CD4-positive, alpha-beta memory T cell (primary cell): Measurements from ENCODE around the gene FKBP5. TPM values are rescaled to one million over a fixed set of nuclear protein-coding genes. Genes with fewer than 3 reads are reported as not detected.
A peak's percentile ranks its signal among the peaks of the same experiment; 100 is the strongest.

ENCODE experiments used
- CTCF ChIA-PET: fragments of 350-600 bp; sonication (Branson Sonifier 250); formaldehyde crosslinking; loops from one replicate; lab custom pipeline; 2021; ENCODE audit warnings: inconsistent platforms; ENCODE audit not compliant: partially characterized antibody; lab: Charles Lee
- POLR2A ChIA-PET: fragments of 350-600 bp; sonication (Branson Sonifier 250); formaldehyde crosslinking; loops from one replicate; lab custom pipeline; 2021; ENCODE audit not compliant: partially characterized antibody; lab: Charles Lee
- DNase-seq, 5 donors: peaks; one replicate each; pipeline versions ENCODE4 v3.0.0 to v3.0.0-alpha.2; 2020 to 2022; ENCODE audit warnings: mixed read lengths in 1 of 5
- H3K27ac ChIP-seq: one replicate; pipeline ENCODE4 v1.7.0; 2013; ENCODE audit warnings: low read depth, low read length
- H3K27me3 ChIP-seq: 2 replicates; pipeline ENCODE4 v1.7.0; 2013; ENCODE audit warnings: mild to moderate bottlenecking, low read length, moderate library complexity; ENCODE audit not compliant: insufficient read depth
- H3K36me3 ChIP-seq: 2 replicates; pipeline ENCODE4 v1.7.0; 2013; ENCODE audit warnings: mild to moderate bottlenecking, low read length, moderate library complexity; ENCODE audit not compliant: insufficient read depth
- H3K4me1 ChIP-seq: 2 replicates; pipeline ENCODE4 v1.7.0; 2013; ENCODE audit warnings: mild to moderate bottlenecking, low read length, moderate library complexity; ENCODE audit not compliant: insufficient read depth
- H3K4me3 ChIP-seq, 2 donors: one replicate each; pipeline ENCODE4 v1.7.0; 2013; ENCODE audit warnings: low read length in 2 of 2, mild to moderate bottlenecking in 1 of 2
- H3K9me3 ChIP-seq, 2 donors: one replicate each; pipeline ENCODE4 v1.7.0; 2013; ENCODE audit warnings: low read length in 2 of 2, control low read depth in 1 of 2; ENCODE audit not compliant: control insufficient read depth in 1 of 2
- H3K27ac Mint-ChIP-seq, 7 donors: one replicate each; pipeline ENCODE4 v1.8.0; 2020 to 2021; ENCODE audit warnings: mixed read lengths in 7 of 7, mild to moderate bottlenecking in 6 of 7, inconsistent platforms in 3 of 7, moderate library complexity in 3 of 7
- H3K27me3 Mint-ChIP-seq, 2 donors: one replicate each; pipeline ENCODE4 v1.8.0; 2020 to 2021; ENCODE audit warnings: mixed read lengths in 2 of 2
- H3K36me3 Mint-ChIP-seq, 2 donors: one replicate each; pipeline ENCODE4 v1.8.0; 2020 to 2021; ENCODE audit warnings: mixed read lengths in 2 of 2, inconsistent platforms in 1 of 2, mild to moderate bottlenecking in 1 of 2
- H3K4me1 Mint-ChIP-seq, 4 donors: one replicate each; pipeline ENCODE4 v1.8.0; 2020 to 2021; ENCODE audit warnings: mixed read lengths in 4 of 4, mild to moderate bottlenecking in 1 of 4
- H3K4me3 Mint-ChIP-seq, 8 donors: one replicate each; pipeline ENCODE4 v1.8.0; 2020 to 2021; ENCODE audit warnings: mixed read lengths in 8 of 8, mild to moderate bottlenecking in 7 of 8, moderate library complexity in 6 of 8, inconsistent platforms in 3 of 8
- H3K9me3 Mint-ChIP-seq, 8 donors: one replicate each; pipeline ENCODE4 v1.8.0; 2020 to 2021; ENCODE audit warnings: mixed read lengths in 8 of 8, mild to moderate bottlenecking in 5 of 8, inconsistent platforms in 3 of 8, moderate library complexity in 1 of 8
- intact Hi-C: fragments of 100-400 bp; cut with micrococcal nuclease; formaldehyde crosslinking; loops from one replicate; pipeline ENCODE4 v1.15.1; 2023
- polyA plus RNA-seq, 2 donors: library from polyadenylated mRNA; unstranded; fragments of 300-500 nt; fragmentation: Illumina TruSeq; gene quantifications; one replicate each; pipeline ENCODE4 v1.2.3, GENCODE V29; 2021
- total RNA-seq, 2 experiments: library from RNA; stranded (reverse); gene quantifications; one replicate each; pipeline ENCODE4 v1.2.3, GENCODE V29; 2021

The FKBP5 gene
- total and polyA plus RNA-seq, 4 experiments from 2014 or later, result 72.9 to 233 (median 84.2) TPM

DNA sequence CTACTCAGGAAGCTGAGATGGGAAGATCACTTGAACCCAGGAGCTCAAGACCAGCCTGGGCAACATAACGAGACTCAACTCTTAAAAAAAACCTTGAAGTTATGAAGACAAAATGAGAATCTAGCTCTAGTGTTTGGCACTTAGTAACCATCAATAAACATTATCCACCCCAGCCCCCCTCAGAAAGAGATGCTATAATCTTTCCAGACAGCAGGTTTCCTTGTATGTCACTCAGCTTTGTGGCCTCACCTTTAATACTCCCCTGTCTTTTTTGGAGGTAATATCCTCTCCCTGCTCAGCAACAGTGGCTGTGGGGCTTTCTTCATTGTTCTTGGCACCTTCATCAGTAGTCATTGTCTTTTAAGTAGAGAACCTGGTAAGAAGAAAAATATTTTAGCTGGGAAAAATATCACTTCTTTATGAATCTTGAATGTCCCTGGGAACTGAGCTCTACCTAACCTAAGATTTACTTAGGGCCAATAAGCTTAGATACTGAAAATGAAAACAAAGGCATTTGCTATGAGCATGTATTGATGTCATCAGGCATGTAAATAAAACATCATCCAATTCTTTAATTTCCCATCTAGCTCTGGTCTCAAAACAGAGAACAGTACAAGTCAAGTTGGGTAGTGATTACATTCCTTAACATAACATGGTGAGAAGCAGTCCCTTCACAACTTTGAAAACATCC, 46.1 kb downstream of the FKBP5 start:
- H3K27ac ChIP-seq, result no peak overlapping the region

DNA sequence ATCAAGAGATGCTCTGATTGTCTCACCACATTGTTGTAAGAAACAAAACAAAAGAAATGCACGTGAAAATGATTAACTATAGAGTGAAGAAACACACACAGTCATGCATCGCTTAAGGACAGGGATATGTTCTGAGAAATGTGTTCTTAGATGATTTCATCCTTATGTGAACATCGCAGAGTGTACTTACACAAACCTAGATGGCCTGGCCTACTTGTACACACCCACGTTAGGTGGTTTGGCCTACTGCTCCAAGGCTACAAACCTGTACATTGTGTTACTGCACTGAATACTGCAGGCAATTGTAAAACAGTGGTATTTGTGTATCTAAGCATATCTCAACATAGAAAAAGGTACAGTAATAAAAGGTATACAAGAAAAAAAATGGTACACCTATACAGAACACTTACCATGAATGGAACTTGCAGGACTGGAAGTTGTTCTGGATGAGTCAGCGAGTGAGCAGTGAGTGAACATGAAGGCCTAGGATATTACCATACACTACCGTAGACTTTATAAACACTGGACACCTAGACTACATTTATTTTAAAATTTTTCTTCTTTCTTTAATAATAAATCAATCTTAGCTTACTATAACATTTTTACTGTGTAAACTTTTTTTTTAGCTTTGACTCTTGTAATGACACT, 48.6 kb downstream of the FKBP5 start:
- Histone ChIP-seq H3K9me3 (no peaks in the 10 kb centered on the region), H3K27me3 (no peaks in the 10 kb centered on the region), H3K4me1 (peaks cover 64% of the 10 kb centered on the region), H3K27ac (no peak overlapping the region), H3K36me3 (peaks cover 27% of the 10 kb centered on the region), H3K4me3 (no peak overlapping the region)
- Mint-ChIP-seq H3K27ac (peak overlapping the region in 4 of 7 donors; percentile 7 to 78 (median 28)), H3K27me3 (no peaks in the 10 kb centered on the region), H3K4me1 (peaks cover 35 to 71% (median 60%) of the 10 kb centered on the region in 4 donors), H3K9me3 (no peaks in the 10 kb centered on the region), H3K36me3 (peaks cover 40 to 70% of the 10 kb centered on the region in 2 donors), H3K4me3 (no peak overlapping the region)
- no peak for DNase-seq
- POLR2A ChIA-PET, result interaction anchor here (1.0 to 1.1 kb wide), 2 partner anchors 49 to 86 kb away, joined by 3 read pairs; no protein-coding TSS in a partner anchor
- intact Hi-C loops, result no loop called here
- CTCF ChIA-PET, result interaction anchor here (1.1 to 4.7 kb wide), 2 partner anchors 15 to 96 kb away, joined by 4 to 27 read pairs; no protein-coding TSS in a partner anchor

More for the DNA sequence above, 46.1 kb downstream of the FKBP5 start:
- Histone ChIP-seq H3K4me1 (peaks cover 72% of the 10 kb centered on the region), H3K27me3 (no peaks in the 10 kb centered on the region), H3K4me3 (no peak overlapping the region), H3K36me3 (peaks cover 20% of the 10 kb centered on the region), H3K9me3 (no peaks in the 10 kb centered on the region)
- peaks cover 42 to 70% of the 10 kb centered on the region in 2 donors for H3K36me3 Mint-ChIP-seq
- no peaks in the 10 kb centered on the region for H3K27me3 Mint-ChIP-seq
- H3K9me3 Mint-ChIP-seq, result no peaks in the 10 kb centered on the region
- CTCF ChIA-PET, result interaction anchor here (0.7 to 7.4 kb wide), 14 partner anchors 10 to 118 kb away, joined by 3 to 52 read pairs (median 4); partner anchors contain the start of gene ARMC12
- peaks cover 48 to 80% (median 67%) of the 10 kb centered on the region in 4 donors for H3K4me1 Mint-ChIP-seq
- H3K27ac Mint-ChIP-seq, result peak overlapping the region; percentile 50 to 90 (median 77)
- POLR2A ChIA-PET, result interaction anchor here (0.6 to 2.6 kb wide), 12 partner anchors 12 to 103 kb away, joined by 3 to 12 read pairs (median 4); no protein-coding TSS in a partner anchor
- intact Hi-C loops, result no loop called here
- DNase-seq, result peak in 4 of 5 donors; percentile 10 to 61 (median 24)
- peak overlapping the region in 2 of 8 donors; percentile 12 to 20 for H3K4me3 Mint-ChIP-seq

DNA sequence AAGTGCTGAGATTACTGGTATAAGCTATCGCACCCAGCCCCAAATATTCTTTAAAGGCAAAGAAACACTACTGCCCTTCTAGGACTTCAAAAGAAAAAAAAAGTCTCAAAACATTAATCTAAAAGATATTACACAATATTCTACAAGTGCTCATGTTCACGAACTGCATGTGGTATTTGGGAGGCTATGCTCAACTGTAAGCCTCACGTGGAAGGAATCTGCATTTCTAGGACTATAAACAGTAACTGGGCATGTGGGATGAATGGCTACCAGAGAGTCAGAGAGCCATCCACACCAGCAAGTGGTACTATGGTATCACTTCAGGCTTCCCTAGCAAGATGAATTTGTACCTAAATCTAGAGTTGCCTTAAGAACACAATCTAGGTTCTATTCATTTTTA, 50.0 kb downstream of the FKBP5 start:
- Mint-ChIP-seq H3K4me1 (peaks cover 30 to 64% (median 52%) of the 10 kb centered on the region in 4 donors), H3K27me3 (no peaks in the 10 kb centered on the region), H3K36me3 (peaks cover 39 to 70% of the 10 kb centered on the region in 2 donors), H3K27ac (peak overlapping the region in 3 of 7 donors; percentile 10 to 73 (median 60)), H3K4me3 (no peak overlapping the region), H3K9me3 (no peaks in the 10 kb centered on the region)
- Histone ChIP-seq H3K27ac (no peak overlapping the region), H3K9me3 (no peaks in the 10 kb centered on the region), H3K4me1 (peaks cover 58% of the 10 kb centered on the region), H3K4me3 (no peak overlapping the region), H3K36me3 (peaks cover 27% of the 10 kb centered on the region), H3K27me3 (no peaks in the 10 kb centered on the region)
- no peak for DNase-seq
- ChIA-PET CTCF (interaction anchor here (1.2 to 3.7 kb wide), 3 partner anchors 14 to 98 kb away, joined by 3 to 23 read pairs (median 10); partner anchors contain the start of gene ARMC12), POLR2A (interaction anchor here (0.6 to 1.8 kb wide), 4 partner anchors 13 to 170 kb away, joined by 3 to 6 read pairs (median 4); partner anchors contain the start of genes FKBP5 and RPL10A)
- intact Hi-C loops, result loop anchor here (5.0 kb wide), 1 partner anchor 49 kb away; the partner anchor contains the start of gene FKBP5

- Mint-ChIP-seq H3K4me1 (peaks cover 23 to 56% (median 44%) of the 10 kb centered on the region in 4 donors), H3K27ac (peak overlapping the region in 2 of 7 donors; percentile 3 to 65), H3K9me3 (no peaks in the 10 kb centered on the region), H3K4me3 (no peak overlapping the region), H3K36me3 (peaks cover 33 to 66% of the 10 kb centered on the region in 2 donors), H3K27me3 (no peaks in the 10 kb centered on the region)
- Histone ChIP-seq H3K27me3 (no peaks in the 10 kb centered on the region), H3K9me3 (no peaks in the 10 kb centered on the region), H3K4me1 (peaks cover 50% of the 10 kb centered on the region), H3K36me3 (peaks cover 23% of the 10 kb centered on the region), H3K4me3 (no peak overlapping the region), H3K27ac (no peak overlapping the region)
- POLR2A ChIA-PET, result interaction anchor here (0.7 to 1.8 kb wide), 6 partner anchors 12 to 87 kb away, joined by 3 to 7 read pairs (median 4); partner anchors contain the start of gene FKBP5
- intact Hi-C loops, result loop anchor here (5.0 kb wide), 1 partner anchor 49 kb away; the partner anchor contains the start of gene FKBP5
- DNase-seq, result no peak
- CTCF ChIA-PET, result interaction anchor here (0.8 to 3.7 kb wide), 6 partner anchors 13 to 99 kb away, joined by 3 to 23 read pairs (median 4); partner anchors contain the start of gene ARMC12
Observed at GRCh38 chr6:35637911-35638310, 50.8 kb downstream of the FKBP5 start.

DNA sequence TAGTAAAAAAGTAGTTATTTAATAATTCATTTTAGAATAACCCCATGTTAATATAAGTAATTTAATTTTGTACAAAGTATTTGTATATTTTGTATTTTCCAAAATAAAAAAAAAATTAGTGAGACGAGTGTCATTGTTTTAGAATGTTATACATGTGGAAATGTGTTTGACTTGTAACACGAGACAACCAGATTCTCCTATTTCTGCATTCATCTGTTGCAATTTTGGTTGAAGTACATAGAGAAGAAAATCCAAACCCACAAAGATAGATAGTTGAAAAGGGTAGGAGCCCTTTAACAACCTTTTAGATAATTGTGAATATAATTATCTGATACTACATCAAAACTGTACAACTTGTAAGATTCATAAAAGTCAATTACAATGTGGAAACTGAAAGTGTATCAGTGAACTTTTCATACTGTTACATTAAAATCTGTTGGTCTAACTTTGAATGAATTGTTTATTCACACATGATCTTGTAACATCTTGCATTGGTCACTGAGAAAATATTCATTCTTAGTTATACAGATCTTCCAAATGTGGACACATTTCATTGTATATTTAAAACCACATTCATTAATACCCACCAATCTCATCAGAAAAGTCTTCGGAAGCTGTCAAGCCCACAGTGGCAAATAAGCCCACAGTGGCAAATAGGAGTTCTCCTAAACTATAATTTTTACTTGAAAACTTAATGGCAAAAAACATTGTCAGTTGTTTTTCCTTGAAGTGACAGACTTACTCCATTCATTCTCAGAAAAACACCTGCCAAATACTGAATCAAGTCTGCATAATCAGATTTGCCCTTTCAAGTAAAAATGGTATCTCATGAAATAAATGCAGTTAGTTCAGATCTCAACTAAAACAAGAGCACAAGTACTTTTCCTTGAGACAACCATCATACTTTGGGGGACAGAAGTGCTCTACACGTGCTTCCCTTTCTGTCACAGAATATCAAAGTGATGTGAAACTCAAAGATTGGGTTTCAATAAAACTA, 52.8 kb downstream of the FKBP5 start:
- H3K4me1 Mint-ChIP-seq, result peaks cover 21 to 52% (median 41%) of the 10 kb centered on the region in 4 donors
- Histone ChIP-seq H3K27me3 (no peaks in the 10 kb centered on the region), H3K9me3 (no peaks in the 10 kb centered on the region), H3K36me3 (peaks cover 20% of the 10 kb centered on the region), H3K4me1 (peaks cover 43% of the 10 kb centered on the region), H3K27ac (no peak overlapping the region), H3K4me3 (no peak overlapping the region)
- DNase-seq, result no peak
- POLR2A ChIA-PET, result interaction anchor here (1.8 kb wide), 1 partner anchor 28 kb away, joined by 7 read pairs; no protein-coding TSS in a partner anchor
- H3K4me3 Mint-ChIP-seq, result peak overlapping the region in 2 of 8 donors; percentile 6 to 44
- peaks cover 36 to 65% of the 10 kb centered on the region in 2 donors for H3K36me3 Mint-ChIP-seq
- peak overlapping the region; percentile 53 to 87 (median 77) for H3K27ac Mint-ChIP-seq
- H3K9me3 Mint-ChIP-seq, result no peaks in the 10 kb centered on the region
- no peaks in the 10 kb centered on the region for H3K27me3 Mint-ChIP-seq
- intact Hi-C loops, result loop anchor here (5.0 kb wide), 1 partner anchor 51 kb away; the partner anchor contains the start of gene FKBP5
- CTCF ChIA-PET, result interaction anchor here (1.7 to 3.7 kb wide), 3 partner anchors 11 to 101 kb away, joined by 5 to 23 read pairs (median 10); partner anchors contain the start of gene ARMC12

DNA sequence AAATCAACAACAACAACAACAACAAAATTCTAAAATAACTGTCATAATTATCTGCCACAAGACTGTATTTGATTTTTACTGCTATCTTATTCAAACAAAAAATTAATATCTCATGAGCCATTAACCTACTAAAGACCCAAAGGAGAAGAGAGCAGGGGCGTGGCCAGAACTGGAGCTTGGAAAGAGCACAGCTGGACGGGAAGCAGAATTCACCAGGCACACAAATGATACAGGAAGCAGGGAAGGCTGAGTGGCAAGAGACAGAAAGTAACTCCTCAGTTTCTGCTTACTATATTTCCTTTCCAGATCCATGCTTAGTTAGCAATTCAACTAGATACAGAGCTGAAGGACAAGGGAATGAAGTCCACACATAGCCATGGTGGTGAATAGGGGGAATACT, 54.4 kb downstream of the FKBP5 start:
- no peak overlapping the region for H3K27ac ChIP-seq
- Mint-ChIP-seq H3K27me3 (no peaks in the 10 kb centered on the region), H3K36me3 (peaks cover 36 to 64% of the 10 kb centered on the region in 2 donors), H3K4me1 (peaks cover 22 to 57% (median 36%) of the 10 kb centered on the region in 4 donors), H3K4me3 (peak overlapping the region in 1 of 8 donors; percentile 14), H3K27ac (peak overlapping the region; percentile 13 to 89 (median 68)), H3K9me3 (no peaks in the 10 kb centered on the region)
- peaks cover 37% of the 10 kb centered on the region for H3K4me1 ChIP-seq
- H3K27me3 ChIP-seq, result no peaks in the 10 kb centered on the region
- POLR2A ChIA-PET, result interaction anchor here (1.3 kb wide), 1 partner anchor 39 kb away, joined by 5 read pairs; no protein-coding TSS in a partner anchor
- DNase-seq, result no peak
- CTCF ChIA-PET, result interaction anchor here (0.8 to 1.7 kb wide), 3 partner anchors 10 to 102 kb away, joined by 3 to 5 read pairs (median 3); partner anchors contain the start of gene ARMC12
- no peak overlapping the region for H3K4me3 ChIP-seq
- H3K9me3 ChIP-seq, result no peaks in the 10 kb centered on the region
- peaks cover 12% of the 10 kb centered on the region for H3K36me3 ChIP-seq
- intact Hi-C loops, result no loop called here
